Activated naive CD8-positive, alpha-beta T cell treated with anti-CD3 and anti-CD28 coated beads, Interleukin-2, amount 50 U/mL, for 24 hours (primary cell): ENCODE measurements around the gene GARIN5B.
"Not testable (repeated sequence)": the region's sequence is repeated elsewhere in the genome, so short reads cannot be mapped to it uniquely, and the experiment has no call there.

Experiments
- ATAC-seq: fragments of 150-1000 bp; cut with Tn5 transposase; one replicate; pipeline ENCODE4 v1.10.0; 2021
- DNase-seq: peaks from one replicate; pipeline ENCODE4 v3.0.0; 2021
- H3K27ac Mint-ChIP-seq: one replicate; pipeline ENCODE4 v1.8.0; 2021; ENCODE audit warnings: mild to moderate bottlenecking, mixed read lengths
- H3K27me3 Mint-ChIP-seq: one replicate; pipeline ENCODE4 v1.8.0; 2021; ENCODE audit warnings: mixed read lengths
- H3K36me3 Mint-ChIP-seq: one replicate; pipeline ENCODE4 v1.8.0; 2021; ENCODE audit warnings: low read depth, mixed read lengths
- H3K4me1 Mint-ChIP-seq: one replicate; pipeline ENCODE4 v1.8.0; 2021; ENCODE audit warnings: mixed read lengths
- H3K4me3 Mint-ChIP-seq: one replicate; pipeline ENCODE4 v1.8.0; 2021; ENCODE audit warnings: mild to moderate bottlenecking, moderate library complexity, mixed read lengths
- H3K9me3 Mint-ChIP-seq: one replicate; pipeline ENCODE4 v1.8.0; 2021; ENCODE audit warnings: mixed read lengths

GARIN5B gene

DNA sequence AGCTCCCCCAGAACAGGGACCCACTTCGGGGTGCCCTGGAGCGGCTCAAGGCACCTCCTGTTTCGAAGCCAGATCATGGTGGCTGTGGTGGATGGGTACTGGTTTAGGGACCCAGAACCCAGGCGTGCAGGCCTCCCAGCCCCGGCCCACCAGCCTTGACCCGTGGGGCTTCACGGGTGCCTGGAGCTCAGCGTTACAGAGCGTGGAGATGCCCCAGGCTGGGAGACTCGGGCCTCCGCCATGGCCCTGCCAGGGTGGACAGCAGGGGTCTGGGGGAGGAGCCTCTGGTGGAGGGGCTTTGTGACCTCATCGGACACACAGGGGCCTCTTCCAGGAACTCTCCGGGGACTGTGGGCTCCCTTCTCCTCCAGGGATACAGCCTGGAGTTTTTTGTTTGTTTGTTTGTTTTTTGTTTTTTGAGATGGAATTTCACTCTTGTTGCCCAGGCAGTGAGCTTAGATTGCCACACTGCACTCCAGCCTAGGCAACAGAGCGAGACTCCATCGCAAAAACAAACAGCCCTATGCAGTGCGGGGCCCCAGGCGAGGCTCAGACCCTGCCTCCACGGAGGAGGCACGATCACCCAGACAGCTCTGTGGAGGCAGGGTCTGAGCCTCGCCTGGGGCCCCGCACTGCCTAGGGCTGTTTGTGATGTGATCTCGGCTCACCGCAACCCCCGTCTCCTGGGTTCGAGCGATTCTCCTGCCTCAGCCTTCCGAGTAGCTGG is at the start of gene GARIN5B:
GARIN5B (minus strand) TSS at position 271 of the 727 bp plus-strand sequence; CDS start at position 77, 194 bp downstream.
- H3K4me1 Mint-ChIP-seq = no peaks in the 10 kb centered on the region
- DNase-seq (no peak), ATAC-seq (no peak)
- H3K27me3 Mint-ChIP-seq = peaks cover 4% of the 10 kb centered on the region
- no peaks in the 10 kb centered on the region for H3K9me3 Mint-ChIP-seq
- no peak within 1 kb of the TSS for H3K27ac Mint-ChIP-seq
- no peak within 1 kb of the TSS for H3K4me3 Mint-ChIP-seq
- no peaks in the 10 kb centered on the region for H3K36me3 Mint-ChIP-seq

DNA sequence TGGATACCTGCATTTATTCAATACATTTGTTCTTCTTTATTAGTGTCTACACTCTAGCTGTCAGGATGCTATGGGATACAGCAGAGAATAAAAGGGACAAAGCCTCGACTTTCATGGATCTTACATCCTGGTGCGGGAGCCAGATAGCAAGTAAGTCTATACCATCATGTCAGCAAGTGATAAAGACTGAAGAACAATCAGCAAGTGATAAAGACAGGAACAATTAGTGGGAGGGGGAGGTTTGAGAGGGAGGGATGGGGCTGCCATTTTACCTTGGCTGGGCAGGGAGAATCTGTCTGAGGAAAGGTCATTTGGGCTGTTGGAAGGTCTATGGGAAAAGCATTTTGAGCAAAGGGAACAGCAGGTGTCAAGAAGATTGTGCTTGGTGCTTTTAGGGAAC is 47.1 kb upstream of the GARIN5B start:
- DNase-seq (no peak), ATAC-seq (no peak)
- Mint-ChIP-seq H3K27me3 (peaks cover 2% of the 10 kb centered on the region), H3K9me3 (peaks cover 11% of the 10 kb centered on the region), H3K27ac (no peak overlapping the region), H3K36me3 (peaks cover 21% of the 10 kb centered on the region), H3K4me1 (peaks cover 32% of the 10 kb centered on the region), H3K4me3 (no peak overlapping the region)

DNA sequence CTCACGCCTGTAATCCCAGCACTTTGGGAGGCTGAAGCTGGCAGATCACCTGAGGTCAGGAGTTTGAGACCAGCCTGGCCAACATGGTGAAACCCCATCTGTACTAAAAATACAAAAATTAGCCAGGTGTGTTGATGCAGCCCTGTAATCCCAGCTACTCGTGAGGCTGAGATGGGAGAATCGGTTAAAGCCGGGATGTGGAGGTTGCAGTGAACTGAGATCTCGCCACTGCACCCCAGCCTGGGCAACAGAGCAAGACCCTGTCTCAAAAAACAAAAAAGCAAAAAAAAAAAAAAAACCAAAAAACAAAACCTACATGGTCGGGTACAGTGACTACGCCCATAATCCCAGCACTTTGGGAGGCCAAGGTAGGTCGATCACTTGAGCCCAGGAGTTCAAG is 46.1 kb upstream of the GARIN5B start:
- peak overlapping the region; percentile 43 for H3K4me3 Mint-ChIP-seq
- peak overlapping the region; percentile 98 for H3K27ac Mint-ChIP-seq
- not testable (repeated sequence) for H3K27me3 Mint-ChIP-seq, ATAC-seq, DNase-seq
- H3K4me1 Mint-ChIP-seq = peaks cover 32% of the 10 kb centered on the region
- H3K36me3 Mint-ChIP-seq = peaks cover 23% of the 10 kb centered on the region
- H3K9me3 Mint-ChIP-seq = peaks cover 11% of the 10 kb centered on the region

DNA sequence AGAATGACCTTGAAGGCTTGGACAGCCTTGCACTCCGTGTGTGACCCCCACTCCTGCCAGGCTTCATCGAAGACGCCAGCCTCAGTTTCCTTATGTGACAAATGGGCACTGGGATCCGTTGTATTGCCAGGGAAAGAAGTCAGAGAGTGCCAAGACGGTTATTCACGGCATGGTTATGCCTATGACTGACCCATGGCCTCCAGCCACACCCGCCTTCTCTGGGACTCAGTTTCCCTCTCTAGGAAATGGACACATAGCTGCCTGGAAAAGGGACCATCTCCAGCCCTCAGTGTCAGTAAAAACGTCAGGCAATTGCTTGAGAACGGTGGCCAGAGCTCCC is 45.4 kb upstream of the GARIN5B start:
- DNase-seq (no peak), ATAC-seq (no peak)
- H3K27me3 Mint-ChIP-seq = no peaks in the 10 kb centered on the region
- peaks cover 37% of the 10 kb centered on the region for H3K4me1 Mint-ChIP-seq
- H3K27ac Mint-ChIP-seq = peak overlapping the region; percentile 98
- H3K4me3 Mint-ChIP-seq = peak overlapping the region; percentile 92
- peaks cover 11% of the 10 kb centered on the region for H3K9me3 Mint-ChIP-seq
- peaks cover 29% of the 10 kb centered on the region for H3K36me3 Mint-ChIP-seq

DNA sequence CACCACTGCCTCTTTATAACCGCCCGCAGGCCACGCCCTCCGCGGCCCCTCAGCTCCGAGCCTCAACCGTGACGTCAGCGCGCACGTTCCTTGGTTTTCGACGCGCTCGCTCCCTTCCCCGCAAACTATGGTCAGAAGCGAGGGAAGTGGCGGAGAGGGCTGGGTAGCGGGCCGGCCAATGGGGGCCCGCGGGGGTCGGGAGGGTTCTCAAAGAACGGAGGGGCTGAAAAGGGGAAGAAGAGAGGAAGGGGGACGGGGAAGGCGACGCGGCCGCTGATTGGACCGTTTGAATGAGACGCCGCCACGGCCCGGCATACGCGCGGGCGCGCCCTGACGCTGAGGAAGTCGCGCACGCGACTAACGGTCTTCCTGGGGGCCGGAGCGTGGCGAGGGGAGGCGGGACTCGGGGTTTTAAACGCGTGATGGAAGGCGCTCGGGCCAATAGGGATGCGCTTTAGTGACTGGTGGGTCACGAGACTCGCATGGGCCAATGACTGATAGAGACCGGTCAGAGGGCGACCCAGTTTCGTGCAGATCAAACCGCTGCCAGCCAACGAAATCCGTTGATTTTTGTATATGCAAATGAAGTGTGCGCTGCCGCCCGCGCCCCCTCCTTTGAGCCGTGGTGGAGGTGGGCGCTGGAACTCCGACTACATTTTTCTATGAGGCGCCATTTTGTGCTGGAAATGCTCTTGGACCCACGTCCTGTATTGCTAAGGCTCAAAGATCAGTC is 44.9 kb upstream of the GARIN5B start:
- peak overlapping the region; percentile 98 for H3K27ac Mint-ChIP-seq

DNA sequence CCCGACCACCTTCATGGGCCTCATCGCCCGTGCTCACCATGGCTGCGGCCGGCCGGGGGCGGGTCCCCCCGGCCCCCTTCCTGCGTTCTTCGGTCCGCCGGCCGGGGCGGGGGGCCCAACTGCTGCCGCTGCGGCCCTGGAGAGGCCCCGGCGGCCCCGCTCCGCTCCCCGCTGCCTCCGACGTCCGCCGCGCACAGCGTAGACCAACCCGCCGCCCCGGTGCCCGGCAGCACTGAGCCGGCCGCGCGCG is 44.4 kb upstream of the GARIN5B start, which contains the start of gene UBE2S:
UBE2S (minus strand) TSS at position 239 of the 250 bp plus-strand sequence; CDS start at position 40, 199 bp downstream.
- DNase-seq, ATAC-seq, H3K27me3 Mint-ChIP-seq: not testable (repeated sequence)
- Mint-ChIP-seq H3K9me3 (peaks cover 11% of the 10 kb centered on the region), H3K4me3 (peak within 1 kb of the TSS; percentile 92), H3K27ac (peak within 1 kb of the TSS; percentile 98), H3K36me3 (peaks cover 39% of the 10 kb centered on the region), H3K4me1 (peaks cover 42% of the 10 kb centered on the region)

More for the DNA sequence above, 44.9 kb upstream of the GARIN5B start:
- DNase-seq (peak; percentile 96), ATAC-seq (peak; percentile 96)
- no peaks in the 10 kb centered on the region for H3K27me3 Mint-ChIP-seq
- peak overlapping the region; percentile 92 for H3K4me3 Mint-ChIP-seq
- H3K9me3 Mint-ChIP-seq = peaks cover 11% of the 10 kb centered on the region
- peaks cover 40% of the 10 kb centered on the region for H3K4me1 Mint-ChIP-seq
- peaks cover 34% of the 10 kb centered on the region for H3K36me3 Mint-ChIP-seq

GRCh38 chr19:55406826-55407549 is 43.9 kb upstream of the GARIN5B start:
- ATAC-seq (no peak), DNase-seq (peak; percentile 32)
- Mint-ChIP-seq H3K27me3 (no peaks in the 10 kb centered on the region), H3K4me1 (peaks cover 42% of the 10 kb centered on the region), H3K27ac (peak overlapping the region; percentile 86), H3K9me3 (peaks cover 11% of the 10 kb centered on the region), H3K4me3 (peak overlapping the region; percentile 92), H3K36me3 (peaks cover 44% of the 10 kb centered on the region)

DNA sequence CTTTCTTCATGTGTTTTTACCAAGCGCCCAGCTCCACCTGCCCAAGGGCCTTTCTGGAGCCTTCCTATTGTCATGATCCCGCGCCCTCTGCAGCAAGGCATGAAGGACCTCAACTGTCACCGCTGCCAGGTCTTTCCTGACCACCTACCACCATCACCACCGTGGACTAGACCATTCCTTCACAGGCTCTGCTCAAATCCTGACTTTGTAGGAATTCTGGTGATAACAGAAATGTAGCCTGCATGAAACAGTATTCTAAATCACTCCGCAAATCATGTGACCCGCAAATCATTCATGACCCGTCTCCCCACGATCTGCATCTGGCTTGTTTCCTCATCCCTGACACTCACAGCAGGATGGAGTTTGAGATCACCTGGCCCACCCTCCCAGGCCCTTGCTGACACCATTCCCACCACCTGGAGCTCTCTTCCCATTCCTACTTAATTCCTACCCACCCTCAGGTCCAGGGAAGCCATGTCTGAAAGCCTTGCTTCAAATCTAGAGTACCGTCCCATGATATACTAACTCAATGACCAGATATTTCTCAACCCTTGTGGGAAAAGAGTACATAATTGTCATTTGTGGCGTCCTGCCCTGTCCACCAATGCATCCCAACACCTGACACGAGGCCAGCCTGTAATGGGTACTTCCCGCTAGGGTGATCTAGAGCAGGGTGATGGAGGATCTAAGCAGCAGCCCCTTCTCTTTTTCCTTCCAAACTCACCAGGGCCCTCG is 43.2 kb upstream of the GARIN5B start:
- H3K27ac Mint-ChIP-seq = peak overlapping the region; percentile 86
- no peak for DNase-seq
- H3K36me3 Mint-ChIP-seq = peaks cover 47% of the 10 kb centered on the region
- H3K4me1 Mint-ChIP-seq = peaks cover 42% of the 10 kb centered on the region
- H3K9me3 Mint-ChIP-seq = peaks cover 11% of the 10 kb centered on the region
- H3K27me3 Mint-ChIP-seq = no peaks in the 10 kb centered on the region
- no peak for ATAC-seq
- H3K4me3 Mint-ChIP-seq = peak overlapping the region; percentile 92

DNA sequence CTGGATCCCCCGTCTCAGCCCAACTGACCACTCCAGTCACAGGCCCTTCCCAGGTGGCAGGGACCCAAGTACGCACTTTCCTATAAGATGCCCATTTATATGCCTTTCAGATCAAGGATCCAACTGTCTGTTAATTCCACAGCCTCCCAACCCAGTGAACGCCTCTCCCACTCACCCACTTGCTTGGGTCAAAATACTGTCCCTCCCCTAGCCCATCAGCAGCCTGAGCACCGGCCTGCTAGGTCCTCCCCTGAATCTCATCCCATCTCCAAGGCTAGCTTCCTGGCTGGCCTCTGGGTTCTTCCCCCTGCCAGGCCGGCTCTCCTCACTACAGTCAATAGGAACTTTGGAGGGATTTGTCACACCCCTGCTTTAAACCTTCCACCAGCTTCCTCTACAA is 42.6 kb upstream of the GARIN5B start:
- no peak for DNase-seq
- Mint-ChIP-seq H3K27ac (peak overlapping the region; percentile 86), H3K9me3 (peaks cover 11% of the 10 kb centered on the region), H3K36me3 (peaks cover 52% of the 10 kb centered on the region), H3K27me3 (no peaks in the 10 kb centered on the region), H3K4me3 (peak overlapping the region; percentile 92), H3K4me1 (peaks cover 42% of the 10 kb centered on the region)
- ATAC-seq = no peak

GRCh38 chr19:55402509-55402908 is 39.4 kb upstream of the GARIN5B start:
- peaks cover 51% of the 10 kb centered on the region for H3K36me3 Mint-ChIP-seq
- H3K9me3 Mint-ChIP-seq = no peaks in the 10 kb centered on the region
- H3K27ac Mint-ChIP-seq = no peak overlapping the region
- no peaks in the 10 kb centered on the region for H3K27me3 Mint-ChIP-seq
- no peak overlapping the region for H3K4me3 Mint-ChIP-seq
- H3K4me1 Mint-ChIP-seq = peaks cover 39% of the 10 kb centered on the region
- DNase-seq = no peak
- no peak for ATAC-seq

DNA sequence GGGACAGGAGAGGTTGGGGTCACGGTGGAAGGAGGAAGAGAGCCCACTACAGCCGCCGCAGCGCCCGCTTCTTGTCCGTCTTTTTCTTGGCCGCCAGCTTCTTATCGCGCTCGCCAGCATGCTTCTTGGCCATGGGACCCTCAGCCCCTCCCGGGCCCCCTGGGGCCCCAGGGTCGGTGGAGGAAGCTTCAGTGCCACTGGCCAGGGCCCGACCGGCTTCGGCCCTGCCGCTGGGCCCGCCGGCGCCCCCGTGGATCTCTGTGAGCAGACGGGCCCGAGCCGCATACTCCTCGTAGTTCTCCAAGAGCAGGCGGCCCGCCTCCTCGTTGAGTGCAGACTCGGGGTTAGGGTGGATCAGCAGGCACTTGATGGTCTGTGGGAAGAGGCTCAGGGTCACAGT is 38.3 kb upstream of the GARIN5B start:
- not testable (repeated sequence) for H3K27ac Mint-ChIP-seq, H3K9me3 Mint-ChIP-seq, H3K27me3 Mint-ChIP-seq, ATAC-seq, H3K4me3 Mint-ChIP-seq, DNase-seq
- H3K36me3 Mint-ChIP-seq = peaks cover 46% of the 10 kb centered on the region
- peaks cover 34% of the 10 kb centered on the region for H3K4me1 Mint-ChIP-seq

DNA sequence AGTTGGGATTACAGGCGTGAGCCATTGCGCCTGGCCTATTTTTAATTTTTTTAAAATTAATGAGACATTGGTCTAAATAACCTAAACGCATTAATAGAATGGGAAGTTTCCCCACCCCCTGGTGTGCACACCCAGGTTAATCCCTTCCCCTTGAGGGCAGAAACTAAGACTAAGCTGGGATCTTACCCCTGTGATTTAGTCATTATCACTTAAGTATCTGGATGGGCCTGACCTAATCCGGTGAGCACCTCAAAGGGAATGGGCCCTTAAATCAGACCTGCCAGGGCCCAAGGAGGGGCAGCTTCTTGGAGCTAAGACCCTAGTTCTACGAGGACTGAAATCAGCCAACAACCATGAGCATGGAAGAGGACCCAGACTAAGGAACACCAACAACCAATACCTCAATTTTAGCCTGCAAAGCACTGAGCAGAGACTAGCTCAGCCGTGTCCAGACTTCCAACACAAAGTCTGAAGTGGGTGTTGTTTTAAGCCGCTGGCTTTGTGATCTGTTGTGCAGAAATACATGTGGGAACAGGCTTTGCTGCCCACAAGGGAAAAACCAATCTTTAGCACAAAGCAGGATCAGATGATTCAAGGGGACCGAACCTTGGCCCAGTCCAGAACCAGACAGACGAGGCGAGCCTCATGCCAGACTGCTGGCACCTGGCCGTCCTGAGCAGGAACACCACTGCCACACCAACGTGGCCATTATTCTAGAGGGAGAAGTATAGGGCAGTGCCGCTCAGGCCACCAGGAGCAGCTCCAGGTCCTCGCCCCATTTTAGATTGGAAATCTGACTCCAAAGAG is 37.4 kb upstream of the GARIN5B start:
- Mint-ChIP-seq H3K4me3 (no peak overlapping the region), H3K27ac (no peak overlapping the region), H3K9me3 (no peaks in the 10 kb centered on the region), H3K36me3 (peaks cover 37% of the 10 kb centered on the region), H3K4me1 (peaks cover 25% of the 10 kb centered on the region), H3K27me3 (no peaks in the 10 kb centered on the region)
- ATAC-seq (no peak), DNase-seq (no peak)

GRCh38 chr19:55398200-55398925 is 35.3 kb upstream of the GARIN5B start:
- H3K9me3 Mint-ChIP-seq = no peaks in the 10 kb centered on the region
- H3K27ac Mint-ChIP-seq = peak overlapping the region; percentile 5
- peaks cover 18% of the 10 kb centered on the region for H3K4me1 Mint-ChIP-seq
- ATAC-seq (peak; percentile 25), DNase-seq (no peak)
- no peaks in the 10 kb centered on the region for H3K27me3 Mint-ChIP-seq
- H3K36me3 Mint-ChIP-seq = peaks cover 26% of the 10 kb centered on the region
- H3K4me3 Mint-ChIP-seq = no peak overlapping the region
